Left kidney (tissue), 2 donors: ENCODE measurements around the gene TRPC5OS. TPM values are rescaled to one million over a fixed set of nuclear protein-coding genes. Genes with fewer than 3 reads are reported as not detected.

ENCODE experiments used
- DNase-seq: peaks from one replicate; pipeline ENCODE4 v3.0.0-alpha.2; 2013
- polyA plus RNA-seq: library from polyadenylated mRNA; unstranded; fragments of 120-200 nt; gene quantifications from one replicate; pipeline ENCODE4 v1.2.1, GENCODE V29; 2013; ENCODE audit not compliant: insufficient read length

The TRPC5OS gene
- polyA plus RNA-seq, 1 donor = 0.13 TPM

DNA sequence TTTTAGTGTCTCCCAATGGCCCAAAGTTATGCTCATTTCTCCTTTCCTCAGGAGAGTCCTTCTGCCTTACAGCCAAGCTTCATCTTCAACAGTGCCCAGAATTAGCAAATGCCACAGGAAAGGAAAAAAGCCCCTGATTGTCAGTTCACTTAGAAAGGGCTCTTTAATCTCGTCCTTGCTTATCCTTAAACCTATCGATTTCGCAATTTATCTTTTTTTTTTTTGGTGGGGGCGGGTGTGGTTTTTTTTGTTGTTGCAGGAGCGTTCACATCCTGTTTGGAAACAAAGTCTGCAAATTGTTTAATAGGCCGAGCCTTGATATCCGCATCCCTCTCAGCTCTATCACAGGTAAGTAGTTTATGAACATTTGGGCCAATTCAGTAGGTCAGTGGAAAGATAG is 20.2 kb downstream of the TRPC5OS start:
- no peak for DNase-seq

DNA sequence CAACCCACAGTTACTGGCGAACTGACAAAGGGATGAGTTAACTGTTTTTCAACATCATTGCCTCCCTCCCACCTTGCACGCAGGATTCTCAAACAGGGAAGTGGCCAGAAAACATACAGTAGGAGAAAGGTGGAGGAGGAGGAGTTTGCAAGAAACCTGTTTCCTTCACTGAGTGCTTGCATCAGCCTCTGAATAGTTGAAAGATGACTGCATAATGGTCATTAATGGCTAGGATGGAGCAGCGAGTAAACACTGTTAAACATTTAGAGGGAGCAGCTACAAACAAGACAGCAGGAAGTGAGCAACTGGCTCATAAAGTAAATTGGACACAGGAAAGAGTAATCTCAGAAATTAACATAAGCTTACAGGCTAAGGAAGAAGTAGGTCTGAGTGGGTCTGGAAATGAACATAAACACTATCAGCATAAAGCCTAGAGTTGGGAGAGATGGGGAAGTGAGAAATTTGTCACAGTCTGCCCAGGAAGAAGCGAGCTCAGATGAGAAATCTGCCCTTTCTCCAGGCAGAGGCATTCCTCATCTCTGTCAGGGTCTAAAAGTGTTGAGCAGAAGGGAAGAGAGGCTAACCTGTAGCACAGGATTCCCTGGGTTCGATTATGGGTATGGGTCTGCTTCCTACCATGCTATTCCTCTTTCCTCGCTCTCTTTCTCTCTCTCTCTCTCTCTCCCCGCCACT is 38.6 kb downstream of the TRPC5OS start:
- no peak for DNase-seq

DNA sequence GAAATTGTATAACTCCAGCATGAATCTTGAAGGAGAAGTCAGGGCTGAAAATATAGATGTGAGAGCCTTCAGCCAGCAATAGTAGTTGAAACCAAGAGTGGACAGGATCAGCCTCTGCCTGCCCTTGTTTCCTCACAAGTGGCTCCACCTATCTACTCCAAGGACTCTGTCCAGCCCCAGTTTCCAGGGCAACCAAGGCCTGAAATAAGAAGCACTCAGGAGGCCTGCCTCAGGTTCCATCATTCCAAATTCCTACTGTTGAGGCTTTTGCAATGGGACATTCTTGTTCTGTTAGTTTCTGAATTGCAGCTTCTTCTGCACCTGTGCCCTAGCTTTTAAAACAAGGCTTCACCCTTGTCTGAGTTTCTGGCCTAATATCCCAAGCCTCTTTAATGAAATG is 41.6 kb downstream of the TRPC5OS start:
- DNase-seq = no peak

DNA sequence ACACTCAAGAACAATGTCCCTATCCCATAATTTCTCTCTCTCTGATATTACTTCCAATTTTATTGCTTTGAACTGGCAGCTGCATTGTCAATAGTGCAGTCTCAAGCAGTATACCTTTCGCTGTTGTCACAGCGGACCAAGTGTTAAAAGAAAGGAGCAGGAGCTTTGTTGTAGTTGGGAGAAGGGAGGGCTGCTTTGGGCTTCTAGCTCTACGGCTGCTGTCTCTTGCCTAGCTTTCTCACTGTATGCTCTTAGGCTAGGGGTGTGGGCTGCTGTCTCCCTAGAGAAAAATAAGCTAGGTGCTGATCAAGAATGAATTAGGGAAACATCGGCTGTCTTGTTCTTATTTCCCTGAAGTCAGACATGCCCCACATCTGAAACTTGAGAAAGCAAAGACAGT is 52.5 kb downstream of the TRPC5OS start:
- DNase-seq = no peak

Other genes with a start within 250 kb of the TRPC5OS start
- gene ALG13, start 195.0 kb upstream of the TRPC5OS start, polyA plus RNA-seq = 71.7 TPM
- 0.13 TPM for gene TRPC5, start 206.6 kb downstream of the TRPC5OS start, polyA plus RNA-seq
- gene RTL4, start 206.8 kb downstream of the TRPC5OS start, polyA plus RNA-seq = 0.10 TPM